Measurements from ENCODE around the gene INPP5A. TPM values are rescaled to one million over a fixed set of nuclear protein-coding genes. Genes with fewer than 3 reads are reported as not detected.

The INPP5A gene
- total and polyA plus RNA-seq, 2 donors (not counting 1 experiment from before 2014, with no cell fraction given) = 9.3 to 87.8 TPM

DNA sequence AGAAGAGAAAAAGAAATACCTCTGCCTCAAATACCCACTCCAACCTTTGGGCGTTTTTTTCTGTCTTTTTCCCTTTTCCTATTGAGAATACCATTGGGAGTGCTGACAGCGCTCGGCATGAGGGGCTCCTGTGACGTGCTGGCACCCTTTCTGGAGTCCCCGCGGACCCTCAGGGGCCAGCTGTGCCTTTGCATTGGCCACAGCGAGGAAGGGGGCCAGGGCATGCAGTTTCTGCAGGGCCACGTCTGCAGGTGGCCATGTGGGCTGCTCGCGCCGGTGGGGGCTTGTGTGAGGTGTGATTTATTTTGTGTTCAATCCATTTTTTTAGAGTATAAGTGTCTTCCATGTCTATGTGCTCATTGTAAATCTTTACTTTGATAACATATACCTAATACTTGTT is 57.4 kb downstream of the INPP5A start:
- Histone ChIP-seq H3K4me2 (replicated peaks; ENCODE audit: low read depth, low read length, poor library complexity, severe bottlenecking) (peak overlapping the region; percentile 71), H3K4me3 (ENCODE audit: control extremely low read depth in 1 of 5, extremely low read depth in 1 of 5, insufficient read depth in 1 of 5, low read depth in 2 of 5, low read length in 4 of 5) (peak overlapping the region in 1 of 5 experiments; percentile 18), H3K27me3 (replicated peaks in 1 of 4; ENCODE audit: control extremely low read depth in 1 of 4, control insufficient read depth in 3 of 4, insufficient read depth in 4 of 4, low read length in 3 of 4) (no peaks in the 10 kb centered on the region), H3K9me3 (ENCODE audit: control extremely low read depth in 1 of 3, control insufficient read depth in 2 of 3, insufficient read depth in 1 of 3, low read length in 2 of 3) (peaks cover 0 to 16% (median 6%) of the 10 kb centered on the region in 3 donors), H3K36me3 (replicated peaks in 1 of 2; ENCODE audit: control extremely low read depth in 1 of 2, control insufficient read depth in 1 of 2, extremely low read depth in 1 of 2, insufficient read depth in 2 of 2, low read length in 1 of 2) (peaks cover 0 to 2% of the 10 kb centered on the region in 2 experiments), H3K4me1 (ENCODE audit: control insufficient read depth in 2 of 2, insufficient read depth in 2 of 2, low read length in 2 of 2) (peaks cover 41 to 53% of the 10 kb centered on the region in 2 donors), H2AFZ (ENCODE audit: insufficient read depth, low read depth, low read length, poor library complexity, severe bottlenecking) (no peak overlapping the region), H3K9ac (ENCODE audit: low read length) (no peak overlapping the region), H4K20me1 (ENCODE audit: control insufficient read depth, insufficient read depth, low read length, poor library complexity, severe bottlenecking) (peaks cover 16% of the 10 kb centered on the region), H3K79me2 (ENCODE audit: control insufficient read depth, insufficient read depth, low read length) (peaks cover 88% of the 10 kb centered on the region), H3K27ac (ENCODE audit: low read length in 2 of 2) (peak overlapping the region; percentile 90 to 92)
- ChIA-PET POLR2A (interaction anchor here (1.5 kb wide), 1 partner anchor 40 kb away, joined by 3 read pairs; no protein-coding TSS in a partner anchor), CTCF (interaction anchor here (1.6 kb wide), 1 partner anchor 23 kb away, joined by 6 read pairs; no protein-coding TSS in a partner anchor)
- WGBS (ENCODE audit: insufficient coverage) = 79% methylated on average over 7 of the region's 11 CpGs
- ATAC-seq (ENCODE audit: low read depth) (no peak), DNase-seq (no peak)
- no peaks in the 10 kb centered on the region for H3K9me3 Mint-ChIP-seq (ENCODE audit: insufficient read depth)
- H3K4me3 Mint-ChIP-seq = peak overlapping the region; percentile 38
- H3K27me3 Mint-ChIP-seq = no peaks in the 10 kb centered on the region
- H3K4me1 Mint-ChIP-seq = peaks cover 81% of the 10 kb centered on the region
- TF ChIP-seq EZH2 (IDR thresholded peaks at IDR 0.05; ENCODE audit: borderline replicate concordance, insufficient read depth, low read depth, low read length, poor library complexity, severe bottlenecking) = no peak
- TF ChIP-seq, protein P1, sequence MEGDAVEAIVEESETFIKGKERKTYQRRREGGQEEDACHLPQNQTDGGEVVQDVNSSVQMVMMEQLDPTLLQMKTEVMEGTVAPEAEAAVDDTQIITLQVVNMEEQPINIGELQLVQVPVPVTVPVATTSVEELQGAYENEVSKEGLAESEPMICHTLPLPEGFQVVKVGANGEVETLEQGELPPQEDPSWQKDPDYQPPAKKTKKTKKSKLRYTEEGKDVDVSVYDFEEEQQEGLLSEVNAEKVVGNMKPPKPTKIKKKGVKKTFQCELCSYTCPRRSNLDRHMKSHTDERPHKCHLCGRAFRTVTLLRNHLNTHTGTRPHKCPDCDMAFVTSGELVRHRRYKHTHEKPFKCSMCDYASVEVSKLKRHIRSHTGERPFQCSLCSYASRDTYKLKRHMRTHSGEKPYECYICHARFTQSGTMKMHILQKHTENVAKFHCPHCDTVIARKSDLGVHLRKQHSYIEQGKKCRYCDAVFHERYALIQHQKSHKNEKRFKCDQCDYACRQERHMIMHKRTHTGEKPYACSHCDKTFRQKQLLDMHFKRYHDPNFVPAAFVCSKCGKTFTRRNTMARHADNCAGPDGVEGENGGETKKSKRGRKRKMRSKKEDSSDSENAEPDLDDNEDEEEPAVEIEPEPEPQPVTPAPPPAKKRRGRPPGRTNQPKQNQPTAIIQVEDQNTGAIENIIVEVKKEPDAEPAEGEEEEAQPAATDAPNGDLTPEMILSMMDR (IDR thresholded peaks at IDR 0.05) = no peak
- H3K27ac Mint-ChIP-seq = peak overlapping the region; percentile 93
- intact Hi-C loops (cut with micrococcal nuclease) = no loop called here

DNA sequence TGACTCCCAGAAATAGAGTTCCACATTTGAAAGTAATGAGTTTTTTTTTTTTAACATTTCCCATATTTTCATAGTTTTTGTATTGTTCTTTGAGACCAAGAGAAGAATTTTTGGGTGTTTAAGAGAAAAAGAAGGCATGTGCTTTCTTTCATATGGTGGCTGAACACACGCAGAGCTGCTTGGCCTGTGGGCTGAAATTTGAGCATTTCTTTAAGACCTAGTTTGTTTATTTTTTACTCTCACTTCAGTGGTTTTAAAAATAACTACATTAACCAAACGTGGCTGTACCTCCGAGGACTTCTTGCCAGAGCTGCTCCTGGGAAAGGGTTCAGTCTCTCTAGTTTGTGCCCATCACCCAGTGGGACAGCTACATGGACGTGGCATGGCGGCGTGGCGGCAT is 58.3 kb downstream of the INPP5A start:
- H3K79me2 ChIP-seq (ENCODE audit: control insufficient read depth, insufficient read depth, low read length) = peaks cover 88% of the 10 kb centered on the region
- TF ChIP-seq EZH2 (IDR thresholded peaks at IDR 0.05; ENCODE audit: borderline replicate concordance, insufficient read depth, low read depth, low read length, poor library complexity, severe bottlenecking) = no peak
- TF ChIP-seq, protein P1 (IDR thresholded peaks at IDR 0.05) = no peak
- peaks cover 0 to 2% of the 10 kb centered on the region in 2 experiments for H3K36me3 ChIP-seq (replicated peaks in 1 of 2; ENCODE audit: control extremely low read depth in 1 of 2, control insufficient read depth in 1 of 2, extremely low read depth in 1 of 2, insufficient read depth in 2 of 2, low read length in 1 of 2)
- peaks cover 78% of the 10 kb centered on the region for H3K4me1 Mint-ChIP-seq
- no peak overlapping the region for H3K4me3 Mint-ChIP-seq
- H3K4me1 ChIP-seq (ENCODE audit: control insufficient read depth in 2 of 2, insufficient read depth in 2 of 2, low read length in 2 of 2) = peaks cover 37 to 50% of the 10 kb centered on the region in 2 donors
- intact Hi-C loops (cut with micrococcal nuclease) = no loop called here
- no peaks in the 10 kb centered on the region for H3K27me3 Mint-ChIP-seq
- H3K9me3 ChIP-seq (ENCODE audit: control extremely low read depth in 1 of 3, control insufficient read depth in 2 of 3, insufficient read depth in 1 of 3, low read length in 2 of 3) = peaks cover 0 to 16% (median 11%) of the 10 kb centered on the region in 3 donors
- DNase-seq (no peak), ATAC-seq (ENCODE audit: low read depth) (no peak)
- no peak overlapping the region for H2AFZ ChIP-seq (ENCODE audit: insufficient read depth, low read depth, low read length, poor library complexity, severe bottlenecking)
- no peak overlapping the region for H3K4me2 ChIP-seq (replicated peaks; ENCODE audit: low read depth, low read length, poor library complexity, severe bottlenecking)
- peak overlapping the region; percentile 42 for H3K27ac Mint-ChIP-seq
- H3K9me3 Mint-ChIP-seq (ENCODE audit: insufficient read depth) = peaks cover 5% of the 10 kb centered on the region
- H3K9ac ChIP-seq (ENCODE audit: low read length) = no peak overlapping the region
- no peak overlapping the region for H3K4me3 ChIP-seq (ENCODE audit: control extremely low read depth in 1 of 5, extremely low read depth in 1 of 5, insufficient read depth in 1 of 5, low read depth in 2 of 5, low read length in 4 of 5)
- 72% methylated on average over 6 of the region's 7 CpGs for WGBS (ENCODE audit: insufficient coverage)
- H3K27me3 ChIP-seq (replicated peaks in 1 of 4; ENCODE audit: control extremely low read depth in 1 of 4, control insufficient read depth in 3 of 4, insufficient read depth in 4 of 4, low read length in 3 of 4) = no peaks in the 10 kb centered on the region
- CTCF ChIA-PET = interaction anchor here (1.6 kb wide), 1 partner anchor 24 kb away, joined by 6 read pairs; no protein-coding TSS in a partner anchor
- POLR2A ChIA-PET = interaction anchor here (1.5 kb wide), 1 partner anchor 41 kb away, joined by 3 read pairs; no protein-coding TSS in a partner anchor
- peaks cover 16% of the 10 kb centered on the region for H4K20me1 ChIP-seq (ENCODE audit: control insufficient read depth, insufficient read depth, low read length, poor library complexity, severe bottlenecking)
- H3K27ac ChIP-seq (ENCODE audit: low read length in 2 of 2) = peak overlapping the region in 1 of 2 donors; percentile 90
